MM.1S (cell line): Measurements from ENCODE around the gene PTPRG.

Experiments used
- DNase-seq: peaks from one replicate; pipeline ENCODE4 v3.0.0-alpha.2; 2015
- H2AFZ ChIP-seq: fragments of 300-600 bp; sonication (generic); 2 replicates; pipeline ENCODE4 v1.6.0; 2016; ENCODE audit warnings: antibody characterized with exemption, low read length
- H3F3A ChIP-seq: fragments of 300-600 bp; sonication (generic); 2 replicates; pipeline ENCODE4 v1.6.1; 2016; ENCODE audit warnings: mild to moderate bottlenecking, antibody characterized with exemption, low read length, moderate library complexity, mixed read lengths; ENCODE audit not compliant: insufficient read depth
- H3K27ac ChIP-seq: fragments of 300-600 bp; sonication (generic); 2 replicates; pipeline ENCODE4 v1.5.1; 2016; ENCODE audit warnings: mild to moderate bottlenecking, low read length
- H3K27me3 ChIP-seq: fragments of 300-600 bp; sonication (generic); replicated peaks from 2 replicates; pipeline ENCODE4 v1.6.0; 2016; ENCODE audit warnings: low read length; ENCODE audit not compliant: insufficient read depth
- H3K36me3 ChIP-seq: fragments of 300-600 bp; sonication (generic); replicated peaks from 2 replicates; pipeline ENCODE4 v1.6.1; 2016; ENCODE audit warnings: mild to moderate bottlenecking, low read length, mixed read lengths; ENCODE audit not compliant: insufficient read depth
- H3K4me1 ChIP-seq: fragments of 300-600 bp; sonication (generic); 2 replicates; pipeline ENCODE4 v1.6.1; 2016; ENCODE audit warnings: low read length, mixed read lengths
- H3K4me2 ChIP-seq: fragments of 300-600 bp; sonication (generic); 2 replicates; pipeline ENCODE4 v1.6.0; 2016; ENCODE audit warnings: low read depth, low read length
- H3K4me3 ChIP-seq: fragments of 300-600 bp; sonication (generic); 2 replicates; pipeline ENCODE4 v1.5.1; 2016; ENCODE audit warnings: low read length, mixed read lengths
- H3K79me2 ChIP-seq: fragments of 300-600 bp; sonication (generic); 2 replicates; pipeline ENCODE4 v1.6.1; 2016; ENCODE audit warnings: mixed run types, low read length, mixed read lengths
- H3K9ac ChIP-seq: fragments of 300-600 bp; sonication (generic); 2 replicates; pipeline ENCODE4 v1.6.1; 2016; ENCODE audit warnings: low read length, mixed read lengths
- H3K9me2 ChIP-seq: fragments of 300-600 bp; sonication (generic); replicated peaks from 2 replicates; pipeline ENCODE4 v1.6.1; 2016; ENCODE audit warnings: mild to moderate bottlenecking, low read length, mixed read lengths; ENCODE audit not compliant: insufficient read depth
- H3K9me3 ChIP-seq: fragments of 300-600 bp; sonication (generic); replicated peaks from 2 replicates; pipeline ENCODE4 v1.6.1; 2016; ENCODE audit warnings: mild to moderate bottlenecking, low read length, mixed read lengths; ENCODE audit not compliant: insufficient read depth
- H4K20me1 ChIP-seq: fragments of 300-600 bp; sonication (generic); 2 replicates; pipeline ENCODE4 v1.6.1; 2016; ENCODE audit warnings: mild to moderate bottlenecking, low read length, moderate library complexity, mixed read lengths; ENCODE audit not compliant: insufficient read depth
- CTCF ChIP-seq: fragments of 300-600 bp; sonication (generic); IDR thresholded peaks from 2 replicates; pipeline ENCODE4 v1.5.1; 2016; ENCODE audit warnings: antibody characterized with exemption, low read length, mixed read lengths
- EZH2 ChIP-seq: fragments of 300-600 bp; sonication (generic); optimal IDR thresholded peaks from 2 replicates; pipeline ENCODE3; 2017; ENCODE audit warnings: low read depth, mild to moderate bottlenecking, antibody characterized with exemption, low read length, mixed read lengths
- EZH2phosphoT487 ChIP-seq: fragments of 300-600 bp; sonication (generic); IDR thresholded peaks from 2 replicates; pipeline ENCODE4 v1.6.1; 2018; ENCODE audit warnings: antibody characterized with exemption, low read length

PTPRG gene

GRCh38 chr3:62068337-62068736, 507.0 kb downstream of the PTPRG start:
- H3K27ac ChIP-seq = no peak overlapping the region
- H3K4me2 ChIP-seq = no peak overlapping the region
- H3K79me2 ChIP-seq = no peaks in the 10 kb centered on the region
- no peaks in the 10 kb centered on the region for H3K9me2 ChIP-seq
- DNase-seq = no peak
- no peak overlapping the region for H3K4me3 ChIP-seq
- no peaks in the 10 kb centered on the region for H3K27me3 ChIP-seq
- H2AFZ ChIP-seq = no peak overlapping the region
- no peak overlapping the region for H3K9ac ChIP-seq
- no peak for TF ChIP-seq EZH2phosphoT487
- no peak for TF ChIP-seq CTCF
- TF ChIP-seq EZH2 = no peak
- no peaks in the 10 kb centered on the region for H3F3A ChIP-seq
- H3K36me3 ChIP-seq = no peaks in the 10 kb centered on the region; the same call in 1 of the 2 replicates
- H3K9me3 ChIP-seq = 0 out of 2 replicates have a peak, but pooled peaks cover 2% of the 10 kb centered on the region
- no peaks in the 10 kb centered on the region for H4K20me1 ChIP-seq
- H3K4me1 ChIP-seq = no peaks in the 10 kb centered on the region

GRCh38 chr3:62070891-62071290, 509.5 kb downstream of the PTPRG start:
- TF ChIP-seq EZH2phosphoT487 (no peak), CTCF (no peak), EZH2 (no peak)
- DNase-seq = no peak

GRCh38 chr3:62073038-62073437, 511.7 kb downstream of the PTPRG start:
- Histone ChIP-seq H3K36me3 (no peaks in the 10 kb centered on the region; the same call in 1 of the 2 replicates), H3K4me2 (no peak overlapping the region), H2AFZ (no peak overlapping the region), H3F3A (no peaks in the 10 kb centered on the region), H3K79me2 (no peaks in the 10 kb centered on the region), H3K9ac (no peak overlapping the region), H3K4me3 (no peak overlapping the region), H3K27ac (no peak overlapping the region), H4K20me1 (no peaks in the 10 kb centered on the region), H3K9me2 (no peaks in the 10 kb centered on the region), H3K9me3 (0 out of 2 replicates have a peak, but pooled peaks cover 2% of the 10 kb centered on the region), H3K27me3 (no peaks in the 10 kb centered on the region), H3K4me1 (no peaks in the 10 kb centered on the region)
- TF ChIP-seq CTCF = no peak
- no peak for TF ChIP-seq EZH2phosphoT487
- no peak for TF ChIP-seq EZH2
- no peak for DNase-seq

More at GRCh38 chr3:62070891-62071290, 509.5 kb downstream of the PTPRG start:
- no peak overlapping the region for H2AFZ ChIP-seq
- H3K4me3 ChIP-seq = no peak overlapping the region
- 0 out of 2 replicates have a peak, but pooled peaks cover 2% of the 10 kb centered on the region for H3K9me3 ChIP-seq
- H3K4me1 ChIP-seq = no peaks in the 10 kb centered on the region
- H3K27me3 ChIP-seq = no peaks in the 10 kb centered on the region
- no peaks in the 10 kb centered on the region; the same call in 1 of the 2 replicates for H3K36me3 ChIP-seq
- H3K9me2 ChIP-seq = no peaks in the 10 kb centered on the region
- H4K20me1 ChIP-seq = no peaks in the 10 kb centered on the region
- H3K9ac ChIP-seq = no peak overlapping the region
- no peak overlapping the region for H3K27ac ChIP-seq
- no peaks in the 10 kb centered on the region for H3F3A ChIP-seq
- H3K4me2 ChIP-seq = no peak overlapping the region
- H3K79me2 ChIP-seq = no peaks in the 10 kb centered on the region
